Loucy (cell line): ENCODE data around the gene PKP1.

Source experiments
- H2AFZ ChIP-seq: fragments of 200-600 bp; sonication (generic); 2 replicates; pipeline ENCODE4 v1.6.0; 2016; ENCODE audit warnings: antibody characterized with exemption, mild to moderate bottlenecking, low read length, moderate library complexity
- H3F3A ChIP-seq: fragments of 200-600 bp; 2 replicates; pipeline ENCODE4 v1.6.0; 2016; ENCODE audit warnings: antibody characterized with exemption, low read depth, mild to moderate bottlenecking
- H3K27me3 ChIP-seq: fragments of 200-600 bp; sonication (generic); 2 replicates; pipeline ENCODE4 v1.6.1; 2014; ENCODE audit warnings: low read length, mild to moderate bottlenecking; ENCODE audit not compliant: insufficient read depth, poor library complexity, severe bottlenecking
- H3K36me3 ChIP-seq: fragments of 200-600 bp; sonication (generic); 2 replicates; pipeline ENCODE4 v1.6.1; 2016; ENCODE audit warnings: low read length; ENCODE audit not compliant: insufficient read depth
- H3K4me1 ChIP-seq: fragments of 200-600 bp; sonication (generic); 2 replicates; pipeline ENCODE4 v1.5.1; 2014; ENCODE audit warnings: low read length, mild to moderate bottlenecking; ENCODE audit not compliant: insufficient read depth, poor library complexity, severe bottlenecking
- H3K4me2 ChIP-seq: fragments of 200-600 bp; sonication (generic); 2 replicates; pipeline ENCODE4 v1.6.0; 2014; ENCODE audit warnings: antibody characterized with exemption, low read length, low read depth, mild to moderate bottlenecking; ENCODE audit not compliant: poor library complexity, severe bottlenecking
- H3K4me3 ChIP-seq: fragments of 200-600 bp; sonication (generic); 2 replicates; pipeline ENCODE4 v1.5.1; 2014; ENCODE audit warnings: low read length, mild to moderate bottlenecking, mixed read lengths; ENCODE audit not compliant: poor library complexity, severe bottlenecking
- H3K79me2 ChIP-seq: fragments of 200-600 bp; sonication (generic); 2 replicates; pipeline ENCODE4 v1.6.1; 2014; ENCODE audit warnings: low read length; ENCODE audit not compliant: insufficient read depth
- H3K9ac ChIP-seq: fragments of 200-600 bp; sonication (generic); 2 replicates; pipeline ENCODE4 v1.6.0; 2014; ENCODE audit warnings: mild to moderate bottlenecking, low read depth, low read length, moderate library complexity; ENCODE audit not compliant: poor library complexity, severe bottlenecking
- H3K9me2 ChIP-seq: fragments of 200-600 bp; sonication (generic); replicated peaks from 2 replicates; pipeline ENCODE4 v1.6.1; 2016; ENCODE audit warnings: low read depth, low read length, mixed read lengths
- H3K9me3 ChIP-seq: fragments of 200-600 bp; sonication (generic); 2 replicates; pipeline ENCODE4 v1.6.1; 2014; ENCODE audit warnings: mild to moderate bottlenecking, antibody characterized with exemption, low read length, low read depth; ENCODE audit not compliant: insufficient read depth
- H4K20me1 ChIP-seq: fragments of 200-600 bp; sonication (generic); 2 replicates; pipeline ENCODE4 v1.6.0; 2014; ENCODE audit warnings: antibody characterized with exemption, low read length, mild to moderate bottlenecking; ENCODE audit not compliant: insufficient read depth, poor library complexity, severe bottlenecking
- EZH2phosphoT487 ChIP-seq: fragments of 200-600 bp; IDR thresholded peaks from 2 replicates; pipeline ENCODE4 v1.6.1; 2018; ENCODE audit warnings: antibody characterized with exemption, mild to moderate bottlenecking, moderate library complexity, borderline replicate concordance
- TF ChIP-seq, protein P1 (sequence below): fragments of 200-600 bp; sonication (generic); conservative IDR thresholded peaks from 2 replicates; pipeline ENCODE4 v1.5.1; 2014; ENCODE audit warnings: mild to moderate bottlenecking, antibody characterized with exemption, low read length

PKP1 gene

GRCh38 chr1:201264554-201264953 is 18.8 kb upstream of the PKP1 start:
- no peak overlapping the region for H3K4me2 ChIP-seq
- H2AFZ ChIP-seq: no peak overlapping the region
- no peaks in the 10 kb centered on the region for H3K9me3 ChIP-seq
- no peak overlapping the region for H3K9ac ChIP-seq
- H4K20me1 ChIP-seq: no peaks in the 10 kb centered on the region
- H3K79me2 ChIP-seq: no peaks in the 10 kb centered on the region
- H3K36me3 ChIP-seq: no peaks in the 10 kb centered on the region
- no peaks in the 10 kb centered on the region for H3K27me3 ChIP-seq
- TF ChIP-seq, protein P1, sequence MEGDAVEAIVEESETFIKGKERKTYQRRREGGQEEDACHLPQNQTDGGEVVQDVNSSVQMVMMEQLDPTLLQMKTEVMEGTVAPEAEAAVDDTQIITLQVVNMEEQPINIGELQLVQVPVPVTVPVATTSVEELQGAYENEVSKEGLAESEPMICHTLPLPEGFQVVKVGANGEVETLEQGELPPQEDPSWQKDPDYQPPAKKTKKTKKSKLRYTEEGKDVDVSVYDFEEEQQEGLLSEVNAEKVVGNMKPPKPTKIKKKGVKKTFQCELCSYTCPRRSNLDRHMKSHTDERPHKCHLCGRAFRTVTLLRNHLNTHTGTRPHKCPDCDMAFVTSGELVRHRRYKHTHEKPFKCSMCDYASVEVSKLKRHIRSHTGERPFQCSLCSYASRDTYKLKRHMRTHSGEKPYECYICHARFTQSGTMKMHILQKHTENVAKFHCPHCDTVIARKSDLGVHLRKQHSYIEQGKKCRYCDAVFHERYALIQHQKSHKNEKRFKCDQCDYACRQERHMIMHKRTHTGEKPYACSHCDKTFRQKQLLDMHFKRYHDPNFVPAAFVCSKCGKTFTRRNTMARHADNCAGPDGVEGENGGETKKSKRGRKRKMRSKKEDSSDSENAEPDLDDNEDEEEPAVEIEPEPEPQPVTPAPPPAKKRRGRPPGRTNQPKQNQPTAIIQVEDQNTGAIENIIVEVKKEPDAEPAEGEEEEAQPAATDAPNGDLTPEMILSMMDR: no peak
- TF ChIP-seq EZH2phosphoT487: no peak
- no peaks in the 10 kb centered on the region for H3K9me2 ChIP-seq
- no peak overlapping the region for H3K4me3 ChIP-seq
- H3K4me1 ChIP-seq: no peaks in the 10 kb centered on the region
- H3F3A ChIP-seq: no peaks in the 10 kb centered on the region

DNA sequence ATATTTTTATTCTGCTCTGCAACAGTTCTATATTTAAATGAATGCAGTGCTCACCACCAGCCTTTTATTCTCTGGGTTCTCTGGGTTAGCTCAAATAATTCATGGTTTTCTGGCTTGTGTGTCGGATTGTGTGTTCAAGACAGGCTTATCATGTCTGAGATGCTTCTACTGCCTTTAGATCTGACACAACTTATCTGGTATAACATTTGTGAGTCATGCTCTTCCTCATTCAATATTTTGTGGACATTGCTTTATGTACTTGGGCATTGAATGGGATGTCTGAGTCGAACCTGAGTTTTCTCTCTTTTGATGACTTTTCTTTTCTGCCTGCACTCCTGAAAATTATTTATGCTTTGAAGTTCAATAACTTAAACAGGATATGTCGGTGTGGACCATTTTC is 17.6 kb upstream of the PKP1 start:
- no peaks in the 10 kb centered on the region for H3K79me2 ChIP-seq
- H2AFZ ChIP-seq: no peak overlapping the region
- H3K9me3 ChIP-seq: no peaks in the 10 kb centered on the region
- no peak overlapping the region for H3K4me3 ChIP-seq
- no peak overlapping the region for H3K9ac ChIP-seq
- H3F3A ChIP-seq: no peaks in the 10 kb centered on the region
- no peaks in the 10 kb centered on the region for H3K27me3 ChIP-seq
- H3K4me2 ChIP-seq: no peak overlapping the region
- TF ChIP-seq EZH2phosphoT487: no peak
- TF ChIP-seq, protein P1: no peak
- no peaks in the 10 kb centered on the region for H3K9me2 ChIP-seq
- no peaks in the 10 kb centered on the region for H3K36me3 ChIP-seq
- H3K4me1 ChIP-seq: no peaks in the 10 kb centered on the region
- no peaks in the 10 kb centered on the region for H4K20me1 ChIP-seq

GRCh38 chr1:201266276-201266675 is 17.0 kb upstream of the PKP1 start:
- no peaks in the 10 kb centered on the region for H3K27me3 ChIP-seq
- no peak for TF ChIP-seq EZH2phosphoT487
- TF ChIP-seq, protein P1: no peak
- H3K4me2 ChIP-seq: no peak overlapping the region
- no peaks in the 10 kb centered on the region for H3K9me2 ChIP-seq
- H3K9me3 ChIP-seq: no peaks in the 10 kb centered on the region
- no peaks in the 10 kb centered on the region for H3K79me2 ChIP-seq
- no peak overlapping the region for H2AFZ ChIP-seq
- no peaks in the 10 kb centered on the region for H3K36me3 ChIP-seq
- no peaks in the 10 kb centered on the region for H4K20me1 ChIP-seq
- no peak overlapping the region for H3K4me3 ChIP-seq
- H3F3A ChIP-seq: no peaks in the 10 kb centered on the region
- H3K9ac ChIP-seq: no peak overlapping the region
- no peaks in the 10 kb centered on the region for H3K4me1 ChIP-seq
